Fibroblast of pulmonary artery (primary cell): Measurements from ENCODE around the gene PWP2.

ENCODE experiments used
- DNase-seq: peaks from one replicate; pipeline ENCODE4 v3.0.0-alpha.2; 2010; ENCODE audit warnings: low read depth
- H3K4me3 ChIP-seq: replicated peaks from 2 replicates; pipeline ENCODE4 v1.5.1; 2011; ENCODE audit warnings: low read depth, mild to moderate bottlenecking, control low read depth, low read length, moderate library complexity
- TF ChIP-seq, protein P1 (sequence below): IDR thresholded peaks from 2 replicates; pipeline ENCODE4 v1.5.1; 2011; ENCODE audit warnings: mild to moderate bottlenecking, control low read depth, low read length, inconsistent platforms; ENCODE audit errors: missing control alignments

PWP2 gene

DNA sequence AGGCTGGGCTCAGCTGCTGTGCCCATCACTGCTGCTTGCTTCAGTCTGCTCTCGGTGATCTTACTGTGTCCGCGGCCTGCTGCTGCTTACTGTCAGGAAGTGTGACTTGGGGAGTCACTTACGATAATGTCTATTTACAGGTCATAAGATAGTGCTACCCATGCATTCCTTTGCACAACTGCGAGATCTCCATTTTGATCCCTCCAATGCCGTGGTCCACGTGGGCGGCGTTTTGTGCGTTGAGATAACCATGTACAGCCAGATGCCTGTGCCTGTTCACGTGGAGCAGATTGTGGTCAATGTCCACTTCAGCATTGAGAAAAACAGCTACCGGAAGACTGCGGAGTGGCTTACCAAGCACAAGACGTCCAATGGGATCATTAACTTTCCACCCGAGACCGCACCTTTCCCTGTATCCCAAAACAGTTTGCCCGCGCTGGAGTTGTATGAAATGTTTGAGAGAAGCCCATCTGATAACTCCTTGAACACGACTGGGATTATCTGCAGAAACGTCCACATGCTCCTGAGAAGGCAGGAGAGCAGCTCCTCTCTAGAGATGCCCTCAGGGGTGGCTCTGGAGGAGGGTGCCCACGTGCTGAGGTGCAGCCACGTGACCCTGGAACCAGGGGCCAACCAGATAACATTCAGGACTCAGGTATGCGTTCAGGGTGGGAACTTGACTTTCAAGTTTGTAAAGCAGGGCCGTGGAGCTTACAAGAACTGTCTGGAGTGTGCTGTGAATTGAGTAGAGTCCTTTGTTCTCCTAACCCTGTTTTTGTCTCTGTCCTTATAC is 24.4 kb upstream of the PWP2 start:
- TF ChIP-seq, protein P1, sequence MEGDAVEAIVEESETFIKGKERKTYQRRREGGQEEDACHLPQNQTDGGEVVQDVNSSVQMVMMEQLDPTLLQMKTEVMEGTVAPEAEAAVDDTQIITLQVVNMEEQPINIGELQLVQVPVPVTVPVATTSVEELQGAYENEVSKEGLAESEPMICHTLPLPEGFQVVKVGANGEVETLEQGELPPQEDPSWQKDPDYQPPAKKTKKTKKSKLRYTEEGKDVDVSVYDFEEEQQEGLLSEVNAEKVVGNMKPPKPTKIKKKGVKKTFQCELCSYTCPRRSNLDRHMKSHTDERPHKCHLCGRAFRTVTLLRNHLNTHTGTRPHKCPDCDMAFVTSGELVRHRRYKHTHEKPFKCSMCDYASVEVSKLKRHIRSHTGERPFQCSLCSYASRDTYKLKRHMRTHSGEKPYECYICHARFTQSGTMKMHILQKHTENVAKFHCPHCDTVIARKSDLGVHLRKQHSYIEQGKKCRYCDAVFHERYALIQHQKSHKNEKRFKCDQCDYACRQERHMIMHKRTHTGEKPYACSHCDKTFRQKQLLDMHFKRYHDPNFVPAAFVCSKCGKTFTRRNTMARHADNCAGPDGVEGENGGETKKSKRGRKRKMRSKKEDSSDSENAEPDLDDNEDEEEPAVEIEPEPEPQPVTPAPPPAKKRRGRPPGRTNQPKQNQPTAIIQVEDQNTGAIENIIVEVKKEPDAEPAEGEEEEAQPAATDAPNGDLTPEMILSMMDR = no peak
- H3K4me3 ChIP-seq = no peak overlapping the region
- no peak for DNase-seq

DNA sequence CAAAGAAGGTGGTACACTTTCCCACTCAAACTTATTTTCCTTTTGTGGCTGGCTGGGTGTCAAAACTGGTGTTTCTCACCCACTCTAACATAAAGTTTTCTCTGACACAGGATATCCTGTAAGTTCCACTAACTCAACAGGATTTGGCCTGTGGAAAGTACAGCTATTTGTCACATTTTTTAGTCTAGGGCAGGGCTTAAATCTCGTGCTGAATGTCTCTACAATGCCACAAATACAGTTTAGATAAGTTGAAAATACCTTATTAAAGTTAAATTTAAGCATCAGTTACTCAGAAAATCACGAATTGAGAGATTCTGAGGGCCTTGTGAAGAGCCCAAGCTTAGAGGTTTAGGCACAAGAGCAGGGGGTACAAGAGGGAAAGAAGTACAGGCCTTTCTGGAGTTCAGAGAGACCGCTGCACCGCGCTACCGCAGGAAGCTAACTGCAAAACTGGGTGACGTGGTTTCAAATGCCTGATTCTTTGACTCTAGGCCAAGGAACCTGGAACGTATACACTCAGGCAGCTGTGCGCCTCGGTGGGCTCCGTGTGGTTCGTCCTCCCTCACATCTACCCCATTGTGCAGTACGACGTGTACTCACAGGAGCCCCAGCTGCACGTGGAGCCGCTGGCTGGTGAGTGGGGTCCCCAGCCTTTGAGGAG is 23.4 kb upstream of the PWP2 start:
- TF ChIP-seq, protein P1 = no peak
- no peak for DNase-seq
- H3K4me3 ChIP-seq = no peak overlapping the region

DNA sequence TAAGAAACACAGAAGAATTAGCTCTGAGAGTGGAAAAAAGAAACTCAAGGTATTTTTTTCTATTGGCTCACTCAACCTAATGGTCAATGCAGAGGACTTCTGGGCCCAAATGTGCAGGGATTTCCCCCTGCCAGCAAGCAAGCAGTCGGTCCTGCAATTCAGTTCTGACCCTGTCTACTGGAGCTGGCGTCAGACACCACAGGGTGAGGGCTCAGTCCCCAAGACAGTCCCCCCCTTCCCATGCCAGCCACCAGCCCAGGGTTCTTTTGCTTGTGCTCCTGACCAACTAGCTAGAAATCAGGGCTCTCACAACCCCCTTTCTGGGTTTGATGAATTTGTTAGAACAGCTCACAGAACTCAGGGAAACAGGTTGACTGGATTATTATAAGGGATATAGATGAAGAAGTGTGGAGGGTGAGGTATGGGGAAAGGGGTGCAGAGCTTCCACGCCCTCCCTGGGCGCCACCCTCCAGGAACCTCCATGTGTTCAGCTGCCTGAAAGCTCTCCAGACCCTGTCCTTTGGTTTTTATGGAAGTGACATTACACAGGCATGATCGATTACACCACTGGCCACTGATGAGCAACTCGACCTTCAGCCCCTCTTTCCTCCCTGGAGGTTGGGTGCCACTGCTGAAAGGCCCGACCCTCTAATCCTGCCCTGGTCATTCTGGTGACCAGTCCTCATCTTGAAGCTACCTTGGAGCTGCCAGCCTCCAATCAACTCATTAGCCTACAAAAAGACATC is 22.5 kb upstream of the PWP2 start:
- H3K4me3 ChIP-seq = no peak overlapping the region
- TF ChIP-seq, protein P1 = no peak
- no peak for DNase-seq

DNA sequence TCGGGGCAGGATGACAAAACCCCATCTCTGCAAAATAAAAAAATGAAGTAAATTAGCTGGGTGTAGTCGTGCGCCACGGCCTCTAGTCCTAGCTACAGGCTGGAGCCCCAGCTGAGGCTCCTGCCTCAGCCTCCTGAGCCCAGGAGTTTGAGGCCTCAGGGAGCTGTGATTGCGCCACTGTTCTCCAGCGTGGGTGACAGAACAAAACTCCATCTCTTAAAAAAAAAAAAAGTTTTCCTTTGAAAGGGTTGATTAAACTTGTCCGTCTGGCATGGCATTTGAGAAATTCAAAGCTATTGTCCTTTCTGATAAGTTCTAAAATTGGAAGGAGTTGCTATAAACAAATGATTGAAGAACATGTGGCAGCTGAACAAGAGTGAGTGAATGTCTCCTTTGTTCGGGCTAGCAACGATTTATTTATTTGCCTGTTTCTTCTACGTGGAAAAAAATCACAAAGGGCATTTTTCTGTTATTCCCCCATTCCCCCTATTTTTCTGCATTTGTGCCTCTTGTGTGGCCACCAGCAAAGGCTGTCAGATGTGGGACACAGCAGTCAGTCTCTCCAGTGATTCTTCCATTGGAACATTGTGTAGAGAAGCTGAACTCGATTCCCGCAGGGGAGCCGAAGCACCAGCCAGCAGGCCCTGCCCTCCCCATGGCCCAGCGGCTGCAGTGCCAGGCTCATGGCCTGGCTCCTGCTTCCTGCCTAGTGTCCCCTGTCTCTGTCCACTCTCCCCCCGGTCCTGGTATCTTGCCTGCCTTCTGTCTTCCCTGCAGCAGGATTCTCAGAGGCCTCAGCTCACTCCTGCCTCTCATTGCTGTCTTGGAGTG is 21.5 kb upstream of the PWP2 start:
- peak; percentile 45 for DNase-seq
- no peak overlapping the region for H3K4me3 ChIP-seq
- TF ChIP-seq, protein P1 = no peak

DNA sequence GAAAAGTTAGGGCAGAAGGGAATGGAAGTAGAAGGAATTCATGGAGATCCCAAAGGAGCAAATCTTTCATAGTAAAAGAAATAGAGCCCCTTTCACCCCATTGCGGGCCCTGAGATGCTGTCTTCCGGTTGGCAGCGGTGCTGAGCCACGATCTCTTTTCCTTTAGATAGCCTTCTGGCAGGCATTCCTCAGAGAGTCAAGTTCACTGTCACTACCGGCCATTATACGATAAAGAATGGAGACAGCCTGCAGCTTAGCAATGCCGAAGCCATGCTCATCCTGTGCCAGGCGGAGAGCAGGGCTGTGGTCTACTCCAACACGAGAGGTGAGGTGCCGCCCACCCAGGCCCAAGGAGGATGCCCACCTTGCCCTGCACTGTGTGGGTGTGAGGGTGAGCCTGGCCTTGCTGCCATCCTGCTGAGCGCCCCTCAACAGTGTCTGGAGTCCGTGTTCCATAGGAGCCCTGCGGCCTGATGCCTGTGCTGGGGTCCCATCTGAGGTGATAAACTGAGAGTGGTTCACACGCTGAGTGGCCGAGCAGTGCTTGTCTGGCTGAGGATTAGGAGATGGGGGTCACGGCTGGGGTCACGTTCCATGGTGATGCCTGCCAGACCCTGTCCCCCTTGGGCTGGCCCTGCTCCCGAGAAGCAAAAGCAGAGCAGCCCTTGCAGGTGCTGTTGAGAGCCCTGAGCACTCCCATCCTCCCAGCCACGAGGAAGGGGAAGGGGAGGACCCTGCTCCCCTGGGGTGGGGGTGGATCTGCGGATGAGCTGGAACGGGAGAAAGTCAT is 20.4 kb upstream of the PWP2 start:
- no peak for DNase-seq
- H3K4me3 ChIP-seq = no peak overlapping the region
- TF ChIP-seq, protein P1 = no peak
